ENCODE measurements around the gene ERICH4.

DNA sequence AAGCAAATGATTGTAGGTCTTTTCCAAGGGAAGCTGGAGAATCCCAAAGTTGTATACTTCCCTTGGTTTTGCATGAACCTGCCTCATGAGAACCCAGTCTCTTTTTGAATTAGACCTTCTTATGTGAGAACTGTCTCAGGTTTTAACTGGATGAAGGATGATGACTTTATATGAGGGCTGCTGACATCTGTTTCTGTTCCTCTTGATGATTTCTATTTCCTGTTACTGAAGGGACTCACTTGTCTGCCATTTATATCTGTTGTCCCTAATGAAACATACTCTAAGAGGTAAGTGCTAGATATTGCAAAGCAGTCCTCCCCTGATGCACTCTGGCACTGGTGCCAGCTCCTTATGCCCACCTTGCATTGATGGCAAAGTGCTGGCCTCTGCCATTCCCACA is 33.6 kb downstream of the ERICH4 start:
- TF ChIP-seq EZH2 (IDR thresholded peaks at IDR 0.05; ENCODE audit: insufficient read depth, low read length): no peak
- TF ChIP-seq, protein P1, sequence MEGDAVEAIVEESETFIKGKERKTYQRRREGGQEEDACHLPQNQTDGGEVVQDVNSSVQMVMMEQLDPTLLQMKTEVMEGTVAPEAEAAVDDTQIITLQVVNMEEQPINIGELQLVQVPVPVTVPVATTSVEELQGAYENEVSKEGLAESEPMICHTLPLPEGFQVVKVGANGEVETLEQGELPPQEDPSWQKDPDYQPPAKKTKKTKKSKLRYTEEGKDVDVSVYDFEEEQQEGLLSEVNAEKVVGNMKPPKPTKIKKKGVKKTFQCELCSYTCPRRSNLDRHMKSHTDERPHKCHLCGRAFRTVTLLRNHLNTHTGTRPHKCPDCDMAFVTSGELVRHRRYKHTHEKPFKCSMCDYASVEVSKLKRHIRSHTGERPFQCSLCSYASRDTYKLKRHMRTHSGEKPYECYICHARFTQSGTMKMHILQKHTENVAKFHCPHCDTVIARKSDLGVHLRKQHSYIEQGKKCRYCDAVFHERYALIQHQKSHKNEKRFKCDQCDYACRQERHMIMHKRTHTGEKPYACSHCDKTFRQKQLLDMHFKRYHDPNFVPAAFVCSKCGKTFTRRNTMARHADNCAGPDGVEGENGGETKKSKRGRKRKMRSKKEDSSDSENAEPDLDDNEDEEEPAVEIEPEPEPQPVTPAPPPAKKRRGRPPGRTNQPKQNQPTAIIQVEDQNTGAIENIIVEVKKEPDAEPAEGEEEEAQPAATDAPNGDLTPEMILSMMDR (IDR thresholded peaks at IDR 0.05; ENCODE audit: insufficient read depth, low read depth, low read length): no peak
